Activated CD4-positive, alpha-beta T cell treated with anti-CD3 and anti-CD28 coated beads for 24 hours (primary cell): ENCODE results near the gene LILRA6.
"Not testable (repeated sequence)": the region's sequence is repeated elsewhere in the genome, so short reads cannot be mapped to it uniquely, and the experiment has no call there.

ENCODE experiments used
- DNase-seq, 2 donors: peaks; one replicate each; pipeline ENCODE4 v3.0.0-alpha.2; 2020; ENCODE audit warnings: low read depth in 2 of 2

The LILRA6 gene

GRCh38 chr19:54207983-54208783, 34.4 kb downstream of the LILRA6 start:
- no peak for DNase-seq

DNA sequence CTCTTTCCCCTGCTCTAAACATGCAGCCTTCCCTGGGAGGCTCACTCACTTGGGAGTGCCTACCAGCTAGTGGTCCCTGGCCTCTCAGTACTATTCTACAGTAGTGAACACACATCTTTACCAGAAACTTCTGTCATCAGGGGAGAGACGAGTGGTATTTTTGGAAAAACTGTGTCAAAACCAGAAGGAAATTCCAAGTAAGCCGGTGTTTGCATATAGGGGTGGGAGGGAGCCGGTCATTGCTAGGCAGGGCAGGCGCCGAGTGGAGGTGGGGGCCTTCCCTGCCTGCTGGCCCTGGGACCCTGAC, 35.0 kb downstream of the LILRA6 start:
- no peak for DNase-seq

GRCh38 chr19:54207193-54207592, 35.4 kb downstream of the LILRA6 start:
- not testable (repeated sequence) for DNase-seq

GRCh38 chr19:54206831-54207177, 35.8 kb downstream of the LILRA6 start:
- no peak for DNase-seq

DNA sequence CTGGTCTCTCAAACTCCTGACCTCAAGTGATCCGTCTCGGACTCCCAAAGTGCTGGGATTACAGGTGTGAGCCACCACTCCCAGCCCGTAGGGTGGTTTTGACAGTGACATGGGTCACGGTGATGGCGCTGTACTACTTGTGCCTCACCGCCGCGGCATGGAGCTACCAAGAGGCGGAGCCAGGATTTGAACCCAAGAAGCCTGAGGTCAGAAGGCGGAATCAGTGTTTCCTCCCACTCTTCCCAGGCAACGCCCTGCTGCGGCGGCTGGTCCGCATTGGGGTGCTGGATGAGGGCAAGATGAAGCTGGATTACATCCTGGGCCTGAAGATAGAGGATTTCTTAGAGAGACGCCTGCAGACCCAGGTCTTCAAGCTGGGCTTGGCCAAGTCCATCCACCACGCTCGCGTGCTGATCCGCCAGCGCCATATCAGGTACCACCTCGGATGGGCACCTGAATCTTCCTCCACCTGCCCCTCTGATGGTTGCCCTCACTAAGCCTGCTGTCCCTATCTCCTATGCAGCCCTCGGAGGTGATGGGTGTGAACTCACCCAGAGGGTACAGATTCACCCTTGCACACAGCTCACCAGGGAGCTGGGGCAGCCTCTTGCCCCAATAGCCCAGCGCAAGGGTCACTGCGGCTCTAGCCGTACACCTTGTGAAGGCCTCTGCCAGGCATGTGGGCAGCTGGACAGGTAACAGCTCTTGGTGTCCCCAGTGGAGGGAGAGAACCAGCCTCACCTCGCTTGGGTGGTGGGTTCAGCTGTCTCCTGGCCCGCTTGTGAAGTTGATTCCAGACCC, 36.4 kb downstream of the LILRA6 start:
- DNase-seq: no peak

- no peak for DNase-seq
Measured at GRCh38 chr19:54204767-54205468, 37.7 kb downstream of the LILRA6 start.

DNA sequence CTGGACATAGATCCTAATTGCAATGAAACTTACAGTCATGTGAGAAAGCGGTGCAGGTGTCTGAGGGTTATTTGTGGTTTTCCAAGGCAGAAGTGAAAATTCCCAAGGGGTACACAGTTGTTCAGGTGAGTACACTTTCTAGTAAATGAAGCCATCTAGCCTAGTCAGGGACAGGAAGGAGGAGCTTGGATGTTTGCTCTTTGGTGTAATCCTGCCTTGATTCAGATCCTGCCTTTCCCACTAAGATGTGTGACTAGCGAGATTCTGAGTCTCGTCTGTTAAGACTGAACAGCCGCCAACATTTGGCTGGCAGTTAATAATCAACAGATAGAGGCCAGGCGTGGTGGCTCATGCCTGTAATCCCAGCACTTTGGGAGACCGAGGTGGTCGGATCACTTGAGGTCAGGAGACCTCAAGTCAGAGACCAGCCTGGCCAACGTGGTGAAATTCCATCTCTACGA, 39.4 kb downstream of the LILRA6 start:
- no peak for DNase-seq

DNA sequence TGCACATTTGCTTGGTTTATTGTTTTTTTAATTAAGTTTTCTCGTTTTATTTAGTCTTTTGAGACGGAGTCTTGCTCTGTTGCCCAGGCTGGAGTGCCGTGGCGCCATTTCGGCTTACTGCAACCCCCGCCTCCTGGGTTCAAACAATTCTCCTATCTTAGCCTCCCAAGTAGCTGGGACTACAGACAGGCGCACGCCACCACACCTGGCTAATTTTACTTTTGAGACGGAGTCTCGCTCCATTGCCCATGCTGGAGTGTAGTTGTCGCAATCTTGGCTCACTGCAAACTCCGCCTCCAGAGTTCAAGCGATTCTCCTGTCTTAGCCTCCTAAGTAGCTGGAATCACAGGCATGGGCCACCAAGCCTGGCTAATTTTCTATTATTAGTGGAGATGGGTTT, 40.6 kb downstream of the LILRA6 start:
- DNase-seq: no peak

DNA sequence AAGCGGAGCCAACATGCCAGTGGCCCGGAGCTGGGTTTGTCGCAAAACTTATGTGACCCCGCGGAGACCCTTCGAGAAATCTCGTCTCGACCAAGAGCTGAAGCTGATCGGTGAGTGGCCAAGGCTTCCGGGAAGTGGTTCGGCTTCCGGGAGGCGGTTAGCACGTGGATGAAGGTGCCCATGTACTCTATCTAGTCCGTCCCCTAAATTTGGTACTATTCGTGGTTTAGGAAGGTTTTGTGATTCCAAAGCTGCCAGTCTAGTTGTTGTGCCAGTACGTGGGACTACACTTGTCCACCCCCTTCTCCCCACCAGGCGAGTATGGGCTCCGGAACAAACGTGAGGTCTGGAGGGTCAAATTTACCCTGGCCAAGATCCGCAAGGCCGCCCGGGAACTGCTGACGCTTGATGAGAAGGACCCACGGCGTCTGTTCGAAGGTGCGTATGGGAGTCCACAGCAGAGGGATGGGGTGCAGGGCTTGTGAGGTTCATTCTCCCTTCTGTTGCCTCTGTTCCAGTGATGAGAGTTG, 41.4 kb downstream of the LILRA6 start:
- DNase-seq: no peak

DNA sequence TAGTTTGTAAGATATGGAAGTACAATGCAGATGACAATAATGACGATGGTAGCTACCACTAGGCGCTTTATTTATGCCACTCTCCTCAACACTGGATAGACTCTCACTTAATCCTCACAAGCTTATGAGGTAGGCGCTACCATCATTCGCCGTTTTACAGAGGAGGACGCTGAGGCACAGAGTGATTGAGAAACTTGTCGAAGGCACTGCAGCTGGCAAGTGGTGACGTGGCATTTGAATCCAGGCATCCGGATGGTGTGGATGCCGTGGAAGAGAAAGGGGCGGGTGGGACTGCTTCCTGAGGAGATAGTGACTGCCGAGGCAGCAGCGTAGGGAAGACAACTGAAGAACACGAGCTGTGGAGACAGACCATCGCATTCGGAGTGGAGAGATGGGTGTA, 43.2 kb downstream of the LILRA6 start:
- DNase-seq: no peak

DNA sequence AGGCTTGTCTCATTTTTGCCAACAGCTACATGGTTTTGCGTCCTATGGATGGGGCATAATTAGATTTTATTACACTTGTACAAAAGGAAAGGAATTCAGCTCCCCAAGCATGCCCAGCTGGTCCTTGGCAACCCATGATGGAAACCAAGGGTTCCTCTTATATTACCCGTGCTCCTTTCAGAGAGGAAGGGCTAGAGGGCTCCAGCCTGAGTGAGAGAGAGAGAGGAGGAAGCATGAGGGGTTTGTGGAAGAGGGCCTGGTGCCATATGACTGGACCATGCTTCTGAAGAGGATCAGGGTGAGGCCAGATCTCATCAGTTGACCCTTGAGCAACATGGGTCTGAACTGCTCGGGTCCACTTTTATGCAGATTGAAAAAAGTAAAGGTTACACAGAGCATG, 45.5 kb downstream of the LILRA6 start:
- no peak for DNase-seq

- DNase-seq: no peak
Measured at GRCh38 chr19:54196536-54196935, 46.1 kb downstream of the LILRA6 start.

DNA sequence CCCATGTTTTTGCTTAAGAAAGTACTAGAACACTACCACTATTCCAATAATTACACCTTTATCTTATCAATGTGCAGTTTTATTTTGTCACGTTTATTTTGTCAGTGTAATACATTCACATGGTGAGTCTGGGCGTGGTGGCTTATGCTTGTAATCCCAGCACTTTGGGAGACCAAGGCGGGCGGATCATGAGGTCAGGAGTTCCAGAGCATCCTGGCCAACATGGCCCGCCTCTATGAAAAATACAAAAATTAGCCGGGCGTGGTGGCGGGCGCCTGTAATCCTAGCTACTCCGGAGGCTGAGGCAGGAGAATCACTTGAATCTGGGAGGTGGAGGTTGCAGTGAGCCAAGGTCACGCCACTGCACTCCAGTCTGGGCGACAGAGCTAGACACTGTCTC, 48.1 kb downstream of the LILRA6 start:
- not testable (repeated sequence) for DNase-seq

DNA sequence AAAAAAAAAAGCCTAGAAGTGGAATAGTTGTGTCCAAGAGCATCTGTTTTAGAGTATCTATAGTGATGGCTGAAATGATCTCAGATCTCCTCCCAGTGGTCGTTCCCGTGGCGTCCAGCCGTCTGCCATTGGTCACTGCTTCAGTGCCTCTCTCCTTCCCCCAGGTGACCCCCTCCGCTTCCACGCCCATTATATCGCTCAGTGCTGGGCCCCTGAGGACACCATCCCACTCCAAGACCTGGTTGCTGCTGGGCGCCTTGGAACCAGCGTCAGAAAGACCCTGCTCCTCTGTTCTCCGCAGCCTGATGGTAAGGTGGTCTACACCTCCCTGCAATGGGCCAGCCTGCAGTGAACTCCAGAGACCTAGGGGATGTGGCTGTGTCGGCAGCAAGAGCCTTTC, 49.6 kb downstream of the LILRA6 start:
- DNase-seq: no peak

DNA sequence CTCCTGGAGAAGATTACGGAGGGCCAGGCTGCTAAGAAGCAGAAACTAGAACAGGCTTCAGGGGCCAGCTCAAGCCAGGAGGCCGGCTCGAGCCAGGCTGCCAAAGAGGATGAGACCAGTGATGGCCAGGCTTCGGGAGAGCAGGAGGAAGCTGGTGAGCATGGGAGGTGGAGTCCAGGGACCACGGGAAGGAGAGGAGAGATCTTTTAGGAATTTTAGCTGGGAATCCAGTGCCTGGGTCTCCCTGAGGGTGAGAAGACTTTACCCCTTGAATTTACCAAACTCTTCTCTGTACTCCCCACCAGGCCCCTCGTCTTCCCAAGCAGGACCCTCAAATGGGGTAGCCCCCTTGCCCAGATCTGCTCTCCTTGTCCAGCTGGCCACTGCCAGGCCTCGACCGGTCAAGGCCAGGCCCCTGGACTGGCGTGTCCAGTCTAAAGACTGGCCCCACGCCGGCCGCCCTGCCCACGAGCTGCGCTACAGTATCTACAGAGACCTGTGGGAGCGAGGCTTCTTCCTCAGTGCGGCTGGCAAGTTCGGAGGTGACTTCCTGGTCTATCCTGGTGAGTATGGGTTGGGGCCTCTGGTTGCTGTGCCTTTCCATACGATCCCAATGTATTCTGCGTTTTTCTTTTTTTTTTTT, 50.7 kb downstream of the LILRA6 start:
- no peak for DNase-seq

- peak; percentile 76 to 77 for DNase-seq
Measured at GRCh38 chr19:54191011-54191810, 51.4 kb downstream of the LILRA6 start, which contains the start of gene TSEN34. Gene TSEN34 (plus strand): TSS chr19:54191308. CDS start chr19:54191365, 57 bp downstream.

DNA sequence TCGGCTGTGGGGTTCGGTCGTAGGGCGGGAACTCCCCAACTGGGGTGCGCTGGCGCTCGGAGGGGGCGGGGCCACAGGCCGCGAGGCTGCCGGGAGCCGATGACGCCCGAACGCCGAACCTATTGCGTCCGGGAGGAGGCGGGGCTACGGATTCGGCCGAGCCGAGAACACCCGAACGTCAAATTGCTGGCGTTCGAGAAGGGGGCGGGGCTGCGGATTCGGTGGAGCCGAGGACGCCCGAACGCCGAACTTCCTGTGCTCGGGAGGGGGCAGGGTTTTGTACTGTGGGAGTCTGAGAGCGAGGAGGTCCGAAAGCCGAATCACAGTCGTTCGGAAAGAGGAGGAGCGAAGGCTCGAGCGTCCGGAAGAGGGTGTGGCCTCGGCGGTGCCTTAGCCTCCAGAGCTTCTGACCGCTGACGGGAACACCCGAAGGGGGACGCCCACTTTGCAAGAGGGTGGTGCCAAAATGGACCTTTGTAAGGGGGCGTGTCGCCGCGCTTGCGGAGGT, 52.0 kb downstream of the LILRA6 start:
- peak; percentile 99 to 100 for DNase-seq

GRCh38 chr19:54189735-54190502, 52.7 kb downstream of the LILRA6 start:
- peak; percentile 100 for DNase-seq

GRCh38 chr19:54189145-54189734, 53.4 kb downstream of the LILRA6 start, which contains the start of gene MBOAT7:
Gene MBOAT7 (minus strand): TSS chr19:54189580. CDS start chr19:54188508, 1,072 bp downstream.
- DNase-seq: no peak
